ENCODE measurements around the gene TNK2.

Gene TNK2

GRCh38 chr3:195897853-195898415 lies 10.4 kb downstream of the TNK2 start:
- FAIRE-seq, result no peak

- FAIRE-seq, result no peak
Measured at GRCh38 chr3:195897081-195897852, 11.1 kb downstream of the TNK2 start.

GRCh38 chr3:195896361-195897080 lies 11.8 kb downstream of the TNK2 start:
- FAIRE-seq, result no peak

GRCh38 chr3:195895861-195896360 lies 12.4 kb downstream of the TNK2 start:
- FAIRE-seq, result no peak

- no peak for FAIRE-seq
Measured at GRCh38 chr3:195895078-195895860, 13.1 kb downstream of the TNK2 start.

GRCh38 chr3:195893916-195894465 lies 14.4 kb downstream of the TNK2 start:
- FAIRE-seq, result no peak

- no peak for FAIRE-seq
Measured at GRCh38 chr3:195893516-195893915, 14.8 kb downstream of the TNK2 start.

GRCh38 chr3:195893044-195893395 lies 15.3 kb downstream of the TNK2 start:
- FAIRE-seq, result no peak

- FAIRE-seq, result no peak
Measured at GRCh38 chr3:195892105-195893043, 16.0 kb downstream of the TNK2 start.

GRCh38 chr3:195891431-195892104 lies 16.8 kb downstream of the TNK2 start:
- FAIRE-seq, result no peak

GRCh38 chr3:195889870-195890295 lies 18.5 kb downstream of the TNK2 start:
- no peak for FAIRE-seq

- FAIRE-seq, result no peak
Measured at GRCh38 chr3:195888981-195889869, 19.1 kb downstream of the TNK2 start.

GRCh38 chr3:195888311-195888761 lies 20.0 kb downstream of the TNK2 start:
- FAIRE-seq, result no peak

- no peak for FAIRE-seq
Measured at GRCh38 chr3:195887670-195888069, 20.7 kb downstream of the TNK2 start.

GRCh38 chr3:195886181-195887141 lies 21.9 kb downstream of the TNK2 start:
- no peak for FAIRE-seq

- FAIRE-seq, result no peak
Measured at GRCh38 chr3:195885036-195885891, 23.1 kb downstream of the TNK2 start.

GRCh38 chr3:195884691-195885035 lies 23.7 kb downstream of the TNK2 start:
- FAIRE-seq, result no peak

- FAIRE-seq, result no peak
Measured at GRCh38 chr3:195883801-195884200, 24.6 kb downstream of the TNK2 start.

All from islet of Langerhans (tissue), 1 donor.